ENCODE data around the gene ZNF579. TPM values are rescaled to one million over a fixed set of nuclear protein-coding genes. Genes with fewer than 3 reads are reported as not detected.
"Not testable (repeated sequence)": the region's sequence is repeated elsewhere in the genome, so short reads cannot be mapped to it uniquely, and the experiment has no call there.

The ZNF579 gene
- total and polyA plus RNA-seq, 9 donors: 4.7 to 18.5 (median 13.2) TPM

DNA sequence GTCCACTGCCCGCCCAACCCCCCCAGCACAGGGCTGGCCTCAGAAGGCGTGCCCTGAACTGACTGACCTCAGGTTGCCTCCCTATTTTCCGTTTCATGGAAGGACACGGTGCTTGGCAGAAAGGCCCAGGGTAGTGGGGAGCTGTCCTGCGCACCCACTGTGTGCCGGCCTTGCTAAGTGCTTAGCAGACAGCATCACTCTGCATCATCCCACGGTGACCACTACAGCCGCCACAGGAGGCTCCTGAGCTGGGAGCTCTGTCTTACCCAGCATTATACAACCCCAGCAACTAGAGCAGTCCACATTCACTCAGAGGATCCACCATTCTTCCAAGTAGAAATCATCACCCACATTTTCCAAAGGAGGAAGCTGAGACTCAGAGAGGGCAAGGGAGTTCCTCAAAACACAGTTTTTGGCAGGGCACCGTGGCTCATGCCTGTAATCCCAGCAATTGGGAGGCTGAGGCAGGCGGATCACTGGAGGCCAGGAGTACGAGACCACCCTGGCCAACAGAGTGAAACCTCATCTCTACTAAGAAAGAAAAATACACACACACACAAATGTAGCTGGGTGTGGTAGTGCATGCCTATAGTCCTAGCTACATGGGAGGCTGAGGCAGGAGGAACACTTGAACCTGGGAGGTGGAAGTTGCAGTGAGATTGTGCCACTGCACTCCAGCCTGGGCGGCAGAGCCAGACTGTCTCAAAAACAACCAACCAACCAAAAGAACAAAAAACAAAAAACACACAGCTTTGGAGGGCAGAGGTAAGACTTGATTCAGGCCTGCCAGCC, 45.3 kb downstream of the ZNF579 start:
- Histone ChIP-seq H3K36me3 (ENCODE audit: control insufficient read depth, insufficient read depth, low read length) (no peaks in the 10 kb centered on the region), H3K27ac (ENCODE audit: low read length) (no peak overlapping the region), H3K4me3 (ENCODE audit: low read length) (no peak overlapping the region), H3K27me3 (ENCODE audit: control insufficient read depth, insufficient read depth, low read length) (no peaks in the 10 kb centered on the region), H3K4me1 (ENCODE audit: control insufficient read depth, insufficient read depth, low read length) (peaks cover 38% of the 10 kb centered on the region), H3K9me3 (replicated peaks; ENCODE audit: control insufficient read depth, low read depth, low read length) (no peaks in the 10 kb centered on the region)
- 80% methylated on average over 6 of the region's 12 CpGs for WGBS (ENCODE audit: insufficient coverage)
- DNase-seq: no peak

DNA sequence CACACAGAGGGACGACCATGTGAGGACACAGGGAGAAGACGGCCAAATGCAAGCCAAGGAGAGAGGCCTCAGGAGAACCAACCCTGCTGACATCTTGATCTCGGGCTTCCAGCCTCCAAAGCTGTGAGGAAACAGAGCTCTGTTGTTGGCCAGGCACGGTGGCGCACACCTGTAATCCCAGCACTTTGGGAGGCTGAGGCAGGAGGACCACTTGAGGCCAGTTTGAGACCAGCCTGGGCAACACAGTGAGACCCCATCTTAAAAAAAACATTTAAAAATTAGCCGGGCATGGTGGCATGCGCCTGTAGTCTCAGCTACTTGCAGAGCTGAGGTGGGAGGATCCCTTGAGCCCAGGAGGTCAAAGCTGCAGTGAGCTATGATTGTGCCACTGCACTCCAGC, 46.4 kb downstream of the ZNF579 start:
- DNase-seq; H3K27ac ChIP-seq (ENCODE audit: low read length); H3K36me3 ChIP-seq (ENCODE audit: control insufficient read depth, insufficient read depth, low read length); H3K4me3 ChIP-seq (ENCODE audit: low read length); H3K27me3 ChIP-seq (ENCODE audit: control insufficient read depth, insufficient read depth, low read length); H3K9me3 ChIP-seq (replicated peaks; ENCODE audit: control insufficient read depth, low read depth, low read length): not testable (repeated sequence)
- 78% methylated on average over 5 of the region's 7 CpGs for WGBS (ENCODE audit: insufficient coverage)
- H3K4me1 ChIP-seq (ENCODE audit: control insufficient read depth, insufficient read depth, low read length): peaks cover 27% of the 10 kb centered on the region

DNA sequence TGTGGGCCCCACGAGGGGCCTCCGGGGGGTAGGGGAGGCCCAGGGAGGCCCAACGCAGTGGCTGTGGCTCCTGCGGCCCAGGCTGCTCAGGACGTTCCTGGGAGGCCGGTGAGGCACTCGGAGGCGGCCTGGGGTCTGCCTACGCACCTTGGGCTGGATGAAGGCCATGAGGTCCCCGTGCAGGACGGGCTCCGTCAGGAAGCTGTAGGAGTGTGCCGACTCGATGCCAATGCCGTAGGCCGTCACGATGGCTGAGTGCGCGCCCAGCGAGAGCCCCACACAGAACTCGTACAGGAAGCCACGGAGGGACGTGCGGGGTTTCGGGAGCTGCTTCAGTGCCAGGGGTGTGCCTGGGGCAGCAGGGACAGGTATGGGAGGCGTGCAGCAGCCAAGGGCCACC, 49.7 kb downstream of the ZNF579 start:
- no peaks in the 10 kb centered on the region for H3K9me3 ChIP-seq (replicated peaks; ENCODE audit: control insufficient read depth, low read depth, low read length)
- H3K27ac ChIP-seq (ENCODE audit: low read length): no peak overlapping the region
- peaks cover 7% of the 10 kb centered on the region for H3K27me3 ChIP-seq (ENCODE audit: control insufficient read depth, insufficient read depth, low read length)
- peaks cover 22% of the 10 kb centered on the region for H3K4me1 ChIP-seq (ENCODE audit: control insufficient read depth, insufficient read depth, low read length)
- WGBS (ENCODE audit: insufficient coverage): 83% methylated on average over 25 of the region's 26 CpGs
- DNase-seq: no peak
- no peak overlapping the region for H3K4me3 ChIP-seq (ENCODE audit: low read length)
- H3K36me3 ChIP-seq (ENCODE audit: control insufficient read depth, insufficient read depth, low read length): no peaks in the 10 kb centered on the region

DNA sequence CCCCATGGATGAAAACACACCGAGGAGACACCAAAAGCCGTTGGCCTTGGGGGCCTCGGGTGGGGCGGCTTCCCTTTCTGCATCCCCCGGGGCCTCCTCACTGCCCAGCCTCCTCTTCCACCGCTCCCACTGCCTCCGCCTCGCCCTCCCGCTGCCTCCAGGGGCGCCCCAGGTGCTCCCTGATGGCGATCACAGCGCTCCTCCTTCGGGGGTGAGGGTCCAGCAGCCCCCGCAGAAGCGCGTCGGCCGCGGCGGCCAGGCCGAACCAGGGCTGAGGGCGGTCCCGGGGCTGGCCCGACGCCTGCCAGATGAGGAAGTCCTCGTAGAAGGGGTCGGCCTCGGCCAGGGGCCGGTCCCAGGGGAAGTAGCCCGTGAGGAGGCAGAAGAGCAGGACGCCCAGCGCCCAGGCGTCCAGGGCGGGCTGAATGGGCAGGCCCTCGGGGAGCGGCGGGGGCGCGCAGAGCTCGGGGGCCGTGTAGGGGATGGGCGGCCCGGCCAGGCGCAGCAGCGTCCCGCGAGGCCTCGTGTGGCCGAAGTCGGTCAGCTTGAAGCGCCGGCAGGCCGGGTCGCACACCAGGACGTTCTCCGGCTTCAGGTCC, 50.9 kb downstream of the ZNF579 start:
- H3K27ac ChIP-seq (ENCODE audit: low read length): no peak overlapping the region
- H3K4me1 ChIP-seq (ENCODE audit: control insufficient read depth, insufficient read depth, low read length): peaks cover 26% of the 10 kb centered on the region
- no peak overlapping the region for H3K4me3 ChIP-seq (ENCODE audit: low read length)
- 80% methylated on average over 55 of the region's 56 CpGs for WGBS (ENCODE audit: insufficient coverage)
- H3K9me3 ChIP-seq (replicated peaks; ENCODE audit: control insufficient read depth, low read depth, low read length): no peaks in the 10 kb centered on the region
- no peak for DNase-seq
- H3K36me3 ChIP-seq (ENCODE audit: control insufficient read depth, insufficient read depth, low read length): no peaks in the 10 kb centered on the region
- H3K27me3 ChIP-seq (ENCODE audit: control insufficient read depth, insufficient read depth, low read length): peaks cover 9% of the 10 kb centered on the region

DNA sequence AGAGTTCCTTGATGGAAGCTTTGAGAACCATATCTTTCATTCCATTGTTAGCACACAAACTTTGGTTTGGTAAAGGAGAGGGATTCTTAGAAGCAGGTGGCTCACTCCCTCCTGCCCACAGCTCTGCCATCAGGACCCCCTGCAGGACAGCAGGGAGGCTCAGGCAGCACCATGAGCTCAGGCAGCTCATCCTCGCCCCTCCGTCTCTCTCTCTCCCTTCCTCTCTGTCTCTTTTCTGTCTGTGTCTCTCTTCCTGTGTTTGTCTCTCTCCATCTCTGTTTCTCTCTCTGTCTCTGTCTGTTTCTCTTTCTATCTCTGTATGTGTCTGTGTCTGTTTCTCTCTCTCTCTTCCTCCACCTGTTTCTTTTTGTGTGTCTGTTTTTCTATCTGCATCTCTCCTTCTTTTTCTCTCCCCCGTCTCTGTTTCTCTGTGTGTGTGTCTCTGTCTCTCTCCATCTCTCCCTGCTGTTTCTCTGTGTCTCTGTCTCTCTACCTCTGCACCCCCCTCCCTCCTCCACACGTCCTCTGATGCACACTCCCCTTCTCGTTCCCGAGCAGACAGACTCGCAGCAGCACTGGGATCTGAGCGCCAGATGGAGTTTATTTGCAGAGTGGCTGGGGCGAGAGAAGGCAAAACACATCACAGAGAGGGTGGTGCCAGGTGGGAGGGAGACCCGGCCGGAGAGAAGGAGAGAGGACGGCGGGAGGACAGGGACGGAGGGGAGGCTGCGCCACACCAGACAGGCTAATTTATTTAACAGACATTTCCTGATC, 52.4 kb downstream of the ZNF579 start:
- H3K27ac ChIP-seq (ENCODE audit: low read length): no peak overlapping the region
- H3K9me3 ChIP-seq (replicated peaks; ENCODE audit: control insufficient read depth, low read depth, low read length): no peaks in the 10 kb centered on the region
- H3K27me3 ChIP-seq (ENCODE audit: control insufficient read depth, insufficient read depth, low read length): peaks cover 9% of the 10 kb centered on the region
- WGBS (ENCODE audit: insufficient coverage): 4% methylated on average over 5 of the region's 15 CpGs
- peaks cover 26% of the 10 kb centered on the region for H3K4me1 ChIP-seq (ENCODE audit: control insufficient read depth, insufficient read depth, low read length)
- no peak overlapping the region for H3K4me3 ChIP-seq (ENCODE audit: low read length)
- H3K36me3 ChIP-seq (ENCODE audit: control insufficient read depth, insufficient read depth, low read length): no peaks in the 10 kb centered on the region
- peak; percentile 57 for DNase-seq

DNA sequence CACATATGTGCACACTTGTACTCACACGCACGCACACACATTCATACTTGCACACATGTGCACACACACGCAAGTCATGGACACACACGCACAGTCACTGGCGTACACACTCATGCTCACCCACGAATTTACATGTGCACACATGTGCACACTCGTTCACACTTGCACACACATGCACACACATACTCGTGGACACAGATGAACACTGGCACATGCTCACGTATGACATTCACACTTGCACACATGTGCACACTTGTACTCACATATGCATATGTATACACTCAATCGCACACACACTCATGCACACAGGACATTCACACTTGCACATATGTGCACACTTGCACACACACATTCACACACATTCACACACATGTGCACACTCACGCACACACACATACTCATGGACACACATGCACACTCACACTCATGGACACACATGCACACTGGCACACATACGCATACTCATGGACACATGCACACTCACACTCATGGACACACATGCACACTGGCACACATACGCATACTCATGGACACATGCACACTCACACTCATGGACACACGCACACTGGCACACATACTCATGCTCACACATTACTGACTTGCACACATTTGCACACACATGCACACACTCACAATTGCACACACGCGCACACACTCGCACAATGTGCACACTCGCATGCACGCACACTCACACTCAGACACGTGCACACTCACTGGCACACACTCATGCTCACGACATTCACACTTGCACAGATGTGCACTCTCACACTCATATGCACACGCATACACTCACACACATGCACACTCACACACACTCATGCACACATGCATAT, 53.2 kb downstream of the ZNF579 start:
- Histone ChIP-seq H3K36me3 (ENCODE audit: control insufficient read depth, insufficient read depth, low read length) (no peaks in the 10 kb centered on the region), H3K4me3 (ENCODE audit: low read length) (no peak overlapping the region), H3K27me3 (ENCODE audit: control insufficient read depth, insufficient read depth, low read length) (peaks cover 9% of the 10 kb centered on the region), H3K9me3 (replicated peaks; ENCODE audit: control insufficient read depth, low read depth, low read length) (no peaks in the 10 kb centered on the region), H3K27ac (ENCODE audit: low read length) (no peak overlapping the region), H3K4me1 (ENCODE audit: control insufficient read depth, insufficient read depth, low read length) (peaks cover 26% of the 10 kb centered on the region)
- no peak for DNase-seq
- WGBS (ENCODE audit: insufficient coverage): 82% methylated on average over 22 of the region's 22 CpGs

Other genes with a start within 250 kb of the ZNF579 start
- gene KMT5C, start 241.0 kb downstream of the ZNF579 start, total RNA-seq: 16.9 TPM
- gene KMT5C, start 241.0 kb downstream of the ZNF579 start, polyA plus RNA-seq (ENCODE audit: insufficient read depth in 1 of 8, insufficient read length in 8 of 8, low replicate concordance in 1 of 8): 10 to 100 TPM; 13.4 to 34.1 (median 24.7) TPM
- not detected for gene COX6B2, start 226.1 kb downstream of the ZNF579 start, total RNA-seq
- gene COX6B2, start 226.1 kb downstream of the ZNF579 start, polyA plus RNA-seq (ENCODE audit: insufficient read depth in 1 of 8, insufficient read length in 8 of 8, low replicate concordance in 1 of 8): 1 to 10 TPM in 1 of 8 donors, under 1 TPM in 5, not detected in 2; 0.09 to 2.4 (median 0.23) TPM
- gene GARIN5B, start 217.6 kb downstream of the ZNF579 start, total RNA-seq: not detected
- not detected for gene GARIN5B, start 217.6 kb downstream of the ZNF579 start, polyA plus RNA-seq (ENCODE audit: insufficient read depth in 1 of 8, insufficient read length in 8 of 8, low replicate concordance in 1 of 8)
- gene IL11, start 210.4 kb downstream of the ZNF579 start, total RNA-seq: 0.31 TPM
- gene IL11, start 210.4 kb downstream of the ZNF579 start, polyA plus RNA-seq (ENCODE audit: insufficient read depth in 1 of 8, insufficient read length in 8 of 8, low replicate concordance in 1 of 8): under 1 TPM; 0.12 to 0.61 (median 0.40) TPM
- not detected for gene TMEM190, start 204.0 kb downstream of the ZNF579 start, total RNA-seq
- under 1 TPM in 1 of 8 donors, not detected in 7; 0.50 TPM for gene TMEM190, start 204.0 kb downstream of the ZNF579 start, polyA plus RNA-seq (ENCODE audit: insufficient read depth in 1 of 8, insufficient read length in 8 of 8, low replicate concordance in 1 of 8)
- 0.18 TPM for gene TMEM238, start 196.6 kb downstream of the ZNF579 start, total RNA-seq
- under 1 TPM; 0.14 to 0.49 (median 0.27) TPM for gene TMEM238, start 196.6 kb downstream of the ZNF579 start, polyA plus RNA-seq (ENCODE audit: insufficient read depth in 1 of 8, insufficient read length in 8 of 8, low replicate concordance in 1 of 8)
- 463 TPM for gene RPL28, start 194.9 kb downstream of the ZNF579 start, total RNA-seq
- gene RPL28, start 194.9 kb downstream of the ZNF579 start, polyA plus RNA-seq (ENCODE audit: insufficient read depth in 1 of 8, insufficient read length in 8 of 8, low replicate concordance in 1 of 8): 1,000 to 10,000 TPM; 1,674 to 2,410 (median 1,842) TPM
- gene UBE2S, start 173.1 kb downstream of the ZNF579 start, total RNA-seq: 31.4 TPM
- gene UBE2S, start 173.1 kb downstream of the ZNF579 start, polyA plus RNA-seq (ENCODE audit: insufficient read depth in 1 of 8, insufficient read length in 8 of 8, low replicate concordance in 1 of 8): 10 to 100 TPM; 40.8 to 70.1 (median 60.1) TPM
- under 0.01 TPM for gene SHISA7, start 137.5 kb downstream of the ZNF579 start, total RNA-seq
- under 1 TPM; 0.08 to 0.32 (median 0.17) TPM for gene SHISA7, start 137.5 kb downstream of the ZNF579 start, polyA plus RNA-seq (ENCODE audit: insufficient read depth in 1 of 8, insufficient read length in 8 of 8, low replicate concordance in 1 of 8)
- gene ISOC2, start 119.2 kb downstream of the ZNF579 start, total RNA-seq: 35.8 TPM
- gene ISOC2, start 119.2 kb downstream of the ZNF579 start, polyA plus RNA-seq (ENCODE audit: insufficient read depth in 1 of 8, insufficient read length in 8 of 8, low replicate concordance in 1 of 8): 10 to 100 TPM; 31.8 to 39.1 (median 35.1) TPM
- gene C19orf85, start 116.1 kb downstream of the ZNF579 start, total RNA-seq: not detected
- gene C19orf85, start 116.1 kb downstream of the ZNF579 start, polyA plus RNA-seq (ENCODE audit: insufficient read depth in 1 of 8, insufficient read length in 8 of 8, low replicate concordance in 1 of 8): not detected
- gene ZNF628, start 104.2 kb downstream of the ZNF579 start, total RNA-seq: 1.6 TPM
- gene ZNF628, start 104.2 kb downstream of the ZNF579 start, polyA plus RNA-seq (ENCODE audit: insufficient read depth in 1 of 8, insufficient read length in 8 of 8, low replicate concordance in 1 of 8): 1 to 10 TPM; 2.8 to 5.1 (median 3.8) TPM
- gene NAT14, start 95.7 kb downstream of the ZNF579 start, total RNA-seq: 30.0 TPM
- gene NAT14, start 95.7 kb downstream of the ZNF579 start, polyA plus RNA-seq (ENCODE audit: insufficient read depth in 1 of 8, insufficient read length in 8 of 8, low replicate concordance in 1 of 8): 10 to 100 TPM; 23.5 to 44.1 (median 29.5) TPM
- gene SSC5D, start 92.4 kb downstream of the ZNF579 start, total RNA-seq: 20.0 TPM
- 10 to 100 TPM in 6 of 8 donors, 1 to 10 TPM in 2; 7.9 to 54.8 (median 24.7) TPM for gene SSC5D, start 92.4 kb downstream of the ZNF579 start, polyA plus RNA-seq (ENCODE audit: insufficient read depth in 1 of 8, insufficient read length in 8 of 8, low replicate concordance in 1 of 8)
- gene SBK2, start 43.7 kb downstream of the ZNF579 start, total RNA-seq: 0.89 TPM
- gene SBK2, start 43.7 kb downstream of the ZNF579 start, polyA plus RNA-seq (ENCODE audit: insufficient read depth in 1 of 8, insufficient read length in 8 of 8, low replicate concordance in 1 of 8): 1 to 10 TPM; 3.0 to 9.7 (median 3.7) TPM
- gene SBK3, start 35.3 kb downstream of the ZNF579 start, total RNA-seq: 0.13 TPM
- under 1 TPM in 5 of 8 donors, not detected in 3; 0.10 to 0.29 (median 0.15) TPM for gene SBK3, start 35.3 kb downstream of the ZNF579 start, polyA plus RNA-seq (ENCODE audit: insufficient read depth in 1 of 8, insufficient read length in 8 of 8, low replicate concordance in 1 of 8)
- gene FIZ1, start 18.7 kb upstream of the ZNF579 start, total RNA-seq: 3.7 TPM
- 10 to 100 TPM; 10.7 to 15.1 (median 12.7) TPM for gene FIZ1, start 18.7 kb upstream of the ZNF579 start, polyA plus RNA-seq (ENCODE audit: insufficient read depth in 1 of 8, insufficient read length in 8 of 8, low replicate concordance in 1 of 8)
- gene ZNF524, start 19.4 kb upstream of the ZNF579 start, total RNA-seq: 9.3 TPM
- gene ZNF524, start 19.4 kb upstream of the ZNF579 start, polyA plus RNA-seq (ENCODE audit: insufficient read depth in 1 of 8, insufficient read length in 8 of 8, low replicate concordance in 1 of 8): 10 to 100 TPM in 1 of 8 donors, 1 to 10 TPM in 7; 7.0 to 11.6 (median 9.0) TPM
- gene ZNF865, start 24.8 kb upstream of the ZNF579 start, total RNA-seq: 1.2 TPM
- 1 to 10 TPM; 6.9 to 9.9 (median 7.8) TPM for gene ZNF865, start 24.8 kb upstream of the ZNF579 start, polyA plus RNA-seq (ENCODE audit: insufficient read depth in 1 of 8, insufficient read length in 8 of 8, low replicate concordance in 1 of 8)
- gene ZNF784, start 43.7 kb upstream of the ZNF579 start, total RNA-seq: 5.3 TPM
- gene ZNF784, start 43.7 kb upstream of the ZNF579 start, polyA plus RNA-seq (ENCODE audit: insufficient read depth in 1 of 8, insufficient read length in 8 of 8, low replicate concordance in 1 of 8): 1 to 10 TPM; 6.6 to 9.8 (median 8.7) TPM
- 5.6 TPM for gene ZNF580, start 60.2 kb upstream of the ZNF579 start, total RNA-seq
- gene ZNF580, start 60.2 kb upstream of the ZNF579 start, polyA plus RNA-seq (ENCODE audit: insufficient read depth in 1 of 8, insufficient read length in 8 of 8, low replicate concordance in 1 of 8): 10 to 100 TPM; 20.9 to 28.5 (median 23.6) TPM
- gene ZNF581, start 62.8 kb upstream of the ZNF579 start, total RNA-seq: 15.1 TPM
- 10 to 100 TPM; 23.4 to 37.6 (median 27.0) TPM for gene ZNF581, start 62.8 kb upstream of the ZNF579 start, polyA plus RNA-seq (ENCODE audit: insufficient read depth in 1 of 8, insufficient read length in 8 of 8, low replicate concordance in 1 of 8)
- 5.3 TPM for gene CCDC106, start 67.4 kb upstream of the ZNF579 start, total RNA-seq
- 10 to 100 TPM; 12.9 to 16.4 (median 15.3) TPM for gene CCDC106, start 67.4 kb upstream of the ZNF579 start, polyA plus RNA-seq (ENCODE audit: insufficient read depth in 1 of 8, insufficient read length in 8 of 8, low replicate concordance in 1 of 8)
- gene U2AF2, start 74.2 kb upstream of the ZNF579 start, total RNA-seq: 70.2 TPM
- gene U2AF2, start 74.2 kb upstream of the ZNF579 start, polyA plus RNA-seq (ENCODE audit: insufficient read depth in 1 of 8, insufficient read length in 8 of 8, low replicate concordance in 1 of 8): 100 to 1,000 TPM; 103 to 156 (median 130) TPM
- gene EPN1, start 94.4 kb upstream of the ZNF579 start, total RNA-seq: 21.8 TPM
- gene EPN1, start 94.4 kb upstream of the ZNF579 start, polyA plus RNA-seq (ENCODE audit: insufficient read depth in 1 of 8, insufficient read length in 8 of 8, low replicate concordance in 1 of 8): 100 to 1,000 TPM in 2 of 8 donors, 10 to 100 TPM in 6; 84.4 to 114 (median 93.8) TPM
- gene NLRP9, start 157.6 kb upstream of the ZNF579 start, total RNA-seq: not detected
- not detected for gene NLRP9, start 157.6 kb upstream of the ZNF579 start, polyA plus RNA-seq (ENCODE audit: insufficient read depth in 1 of 8, insufficient read length in 8 of 8, low replicate concordance in 1 of 8)
- 0.62 TPM for gene RFPL4A, start 178.2 kb upstream of the ZNF579 start, total RNA-seq
- gene RFPL4A, start 178.2 kb upstream of the ZNF579 start, polyA plus RNA-seq (ENCODE audit: insufficient read depth in 1 of 8, insufficient read length in 8 of 8, low replicate concordance in 1 of 8): under 1 TPM in 5 of 8 donors, not detected in 3; 0.23 to 0.86 (median 0.51) TPM
- 0.66 TPM for gene RFPL4AL1, start 188.3 kb upstream of the ZNF579 start, total RNA-seq
- gene RFPL4AL1, start 188.3 kb upstream of the ZNF579 start, polyA plus RNA-seq (ENCODE audit: insufficient read depth in 1 of 8, insufficient read length in 8 of 8, low replicate concordance in 1 of 8): 1 to 10 TPM in 1 of 8 donors, under 1 TPM in 5, not detected in 2; 0.22 to 1.2 (median 0.56) TPM